Colonic mucosa (tissue), 4 donors: Measurements from ENCODE around the gene LSM12. TPM values are rescaled to one million over a fixed set of nuclear protein-coding genes. Genes with fewer than 3 reads are reported as not detected.
A peak's percentile ranks its signal among the peaks of the same experiment; 100 is the strongest.

Experiments used
- DNase-seq: peaks from one replicate; pipeline ENCODE4 v3.0.0-alpha.2; 2020
- H3K27ac ChIP-seq: fragments of 200-600 bp; one replicate; pipeline ENCODE4 v1.8.0; 2021
- H3K27me3 ChIP-seq: fragments of 200-600 bp; one replicate; pipeline ENCODE4 v1.8.0; 2021
- H3K36me3 ChIP-seq: fragments of 200-600 bp; one replicate; pipeline ENCODE4 v1.8.0; 2021
- H3K4me1 ChIP-seq: fragments of 200-600 bp; one replicate; pipeline ENCODE4 v1.8.0; 2021; ENCODE audit warnings: mild to moderate bottlenecking
- H3K4me3 ChIP-seq: fragments of 200-600 bp; one replicate; pipeline ENCODE4 v1.8.0; 2021
- H3K9ac ChIP-seq, 2 donors: one replicate each; pipeline ENCODE4 v1.7.0; 2013; ENCODE audit warnings: control low read depth in 2 of 2, low read depth in 2 of 2, low read length in 2 of 2
- H3K9me3 ChIP-seq: fragments of 200-600 bp; one replicate; pipeline ENCODE4 v1.8.0; 2021
- intact Hi-C: fragments of 100-400 bp; cut with DNase I; formaldehyde crosslinking; loops from one replicate; pipeline ENCODE4 v1.14.1; 2022
- total RNA-seq, 2 donors: library from RNA; stranded (reverse); fragmentation: NEBNext Ultra II Directional in 1 of 2; extraction: Animal tissue kit (Norgen Biotek cat#: 25700) in 1 of 2; gene quantifications; one replicate each; pipeline ENCODE4 v1.2.1, GENCODE V29; 2021
- TF ChIP-seq, protein P1 (sequence below): fragments of 200-600 bp; IDR thresholded peaks from one replicate; pipeline ENCODE4 v1.8.0; 2022; ENCODE audit warnings: antibody characterized with exemption, mild to moderate bottlenecking
- donor health status: healthy.
- donor health status: DM: no; HTN: no; CAD: no.
- donor health status: DM: no; HTN: no; CAD: no.

LSM12 gene
- total RNA-seq, 2 donors from 2014 or later = 60.9 to 74.3 TPM

DNA sequence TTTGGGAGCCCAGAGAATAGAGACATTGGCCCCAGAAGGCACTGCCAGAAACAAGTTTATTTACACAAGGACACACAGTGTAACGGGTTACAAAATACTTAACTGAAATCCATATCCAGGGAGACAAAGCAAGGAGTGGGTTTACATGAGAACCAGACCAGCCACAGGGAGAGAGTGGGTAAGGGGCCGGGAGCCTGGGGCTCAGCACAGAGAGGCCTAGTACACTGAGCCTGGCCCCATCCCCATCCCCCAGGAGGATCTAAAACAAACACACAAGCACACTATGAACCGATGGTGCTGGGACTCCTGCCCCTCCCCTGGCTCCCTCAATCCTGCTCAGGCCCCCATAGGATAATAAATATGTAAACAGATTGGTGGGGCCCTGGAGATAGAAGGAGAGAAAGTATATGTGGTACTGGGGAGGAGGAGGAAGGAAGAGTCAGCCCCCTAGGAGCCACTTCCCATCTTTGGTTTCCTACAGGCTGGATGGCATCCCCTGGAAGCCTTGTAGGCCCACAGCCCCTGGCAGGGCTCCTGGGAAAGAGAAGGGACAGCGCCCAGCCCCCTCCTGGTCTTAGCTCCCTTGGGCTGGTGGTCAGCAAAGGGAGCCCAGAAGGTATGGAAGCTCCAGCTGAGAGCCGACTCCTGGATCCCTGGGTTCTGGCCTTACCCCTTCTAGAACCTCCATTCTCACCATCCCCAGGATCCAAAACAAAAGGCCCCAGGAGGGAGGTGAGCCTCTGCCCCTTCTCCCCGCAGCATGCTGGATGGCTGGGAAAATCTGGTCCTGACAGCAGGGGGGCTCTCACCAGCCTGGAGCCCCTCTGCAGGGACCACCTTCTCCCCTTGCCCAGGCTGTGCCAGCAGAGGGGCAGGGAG lies 10.5 kb upstream of the LSM12 start:
- H3K27ac ChIP-seq = no peak overlapping the region
- intact Hi-C loops = no loop called here
- TF ChIP-seq, protein P1, sequence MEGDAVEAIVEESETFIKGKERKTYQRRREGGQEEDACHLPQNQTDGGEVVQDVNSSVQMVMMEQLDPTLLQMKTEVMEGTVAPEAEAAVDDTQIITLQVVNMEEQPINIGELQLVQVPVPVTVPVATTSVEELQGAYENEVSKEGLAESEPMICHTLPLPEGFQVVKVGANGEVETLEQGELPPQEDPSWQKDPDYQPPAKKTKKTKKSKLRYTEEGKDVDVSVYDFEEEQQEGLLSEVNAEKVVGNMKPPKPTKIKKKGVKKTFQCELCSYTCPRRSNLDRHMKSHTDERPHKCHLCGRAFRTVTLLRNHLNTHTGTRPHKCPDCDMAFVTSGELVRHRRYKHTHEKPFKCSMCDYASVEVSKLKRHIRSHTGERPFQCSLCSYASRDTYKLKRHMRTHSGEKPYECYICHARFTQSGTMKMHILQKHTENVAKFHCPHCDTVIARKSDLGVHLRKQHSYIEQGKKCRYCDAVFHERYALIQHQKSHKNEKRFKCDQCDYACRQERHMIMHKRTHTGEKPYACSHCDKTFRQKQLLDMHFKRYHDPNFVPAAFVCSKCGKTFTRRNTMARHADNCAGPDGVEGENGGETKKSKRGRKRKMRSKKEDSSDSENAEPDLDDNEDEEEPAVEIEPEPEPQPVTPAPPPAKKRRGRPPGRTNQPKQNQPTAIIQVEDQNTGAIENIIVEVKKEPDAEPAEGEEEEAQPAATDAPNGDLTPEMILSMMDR = no peak
- H3K9ac ChIP-seq = no peak overlapping the region
- H3K27me3 ChIP-seq = no peaks in the 10 kb centered on the region
- H3K36me3 ChIP-seq = no peaks in the 10 kb centered on the region
- H3K9me3 ChIP-seq = no peaks in the 10 kb centered on the region
- DNase-seq = no peak
- H3K4me3 ChIP-seq = no peak overlapping the region
- no peaks in the 10 kb centered on the region for H3K4me1 ChIP-seq

GRCh38 chr17:44075598-44076293 lies 9.3 kb upstream of the LSM12 start:
- TF ChIP-seq, protein P1 = no peak
- intact Hi-C loops = no loop called here

GRCh38 chr17:44074911-44075285 lies 8.4 kb upstream of the LSM12 start:
- DNase-seq = no peak
- no peak overlapping the region for H3K4me3 ChIP-seq
- intact Hi-C loops = loop anchor here (5.0 kb wide), 1 partner anchor 37 kb away; no protein-coding TSS in a partner anchor
- no peak overlapping the region for H3K9ac ChIP-seq
- no peaks in the 10 kb centered on the region for H3K27me3 ChIP-seq
- H3K4me1 ChIP-seq = peaks cover 5% of the 10 kb centered on the region
- H3K9me3 ChIP-seq = no peaks in the 10 kb centered on the region
- TF ChIP-seq, protein P1 = no peak
- H3K27ac ChIP-seq = no peak overlapping the region
- H3K36me3 ChIP-seq = no peaks in the 10 kb centered on the region

More at GRCh38 chr17:44075598-44076293, 9.3 kb upstream of the LSM12 start:
- Histone ChIP-seq H3K9me3 (no peaks in the 10 kb centered on the region), H3K4me3 (no peak overlapping the region), H3K27me3 (no peaks in the 10 kb centered on the region), H3K9ac (no peak overlapping the region), H3K36me3 (no peaks in the 10 kb centered on the region), H3K27ac (no peak overlapping the region), H3K4me1 (peaks cover 5% of the 10 kb centered on the region)
- no peak for DNase-seq

- Histone ChIP-seq H3K36me3 (no peaks in the 10 kb centered on the region), H3K4me1 (peaks cover 5% of the 10 kb centered on the region), H3K9ac (no peak overlapping the region), H3K27me3 (no peaks in the 10 kb centered on the region), H3K4me3 (no peak overlapping the region), H3K9me3 (no peaks in the 10 kb centered on the region), H3K27ac (no peak overlapping the region)
- DNase-seq = no peak
- TF ChIP-seq, protein P1 = no peak
- intact Hi-C loops = loop anchor here (5.0 kb wide), 1 partner anchor 38 kb away; no protein-coding TSS in a partner anchor
These were observed 7.9 kb upstream of the LSM12 start for GRCh38 chr17:44074231-44074910.

- Histone ChIP-seq H3K9me3 (no peaks in the 10 kb centered on the region), H3K27ac (peak overlapping the region; percentile 90), H3K4me1 (peaks cover 5% of the 10 kb centered on the region), H3K36me3 (no peaks in the 10 kb centered on the region), H3K9ac (peak overlapping the region in 1 of 2 donors; percentile 89), H3K4me3 (peak overlapping the region; percentile 71), H3K27me3 (no peaks in the 10 kb centered on the region)
- DNase-seq = no peak
- intact Hi-C loops = loop anchor here (5.0 kb wide), 1 partner anchor 41 kb away; no protein-coding TSS in a partner anchor
- TF ChIP-seq, protein P1 = no peak
These were observed 5.3 kb upstream of the LSM12 start for GRCh38 chr17:44071772-44072171.
